Upper lobe of left lung (tissue), 4 donors: ENCODE data around the gene RGPD4.

Experiments used
- EP300 ChIP-seq, 4 donors: sonication (generic); formaldehyde crosslinking; IDR thresholded peaks; one replicate each; pipeline ENCODE4 v1.5.1; 2017; ENCODE audit warnings: antibody characterized with exemption in 4 of 4, control low read depth in 2 of 4
- POLR2AphosphoS5 ChIP-seq, 2 donors: sonication (generic); formaldehyde crosslinking; IDR thresholded peaks; one replicate each; pipeline ENCODE4 v1.5.1; 2017; ENCODE audit warnings: antibody characterized with exemption in 2 of 2
- TF ChIP-seq, protein P1 (sequence below), 6 experiments: fragments of 450-650 bp in 4 of 6; fragments of 200-600 bp in 2 of 6; sonication (generic) in 2 of 6; IDR thresholded peaks; one replicate each; pipeline ENCODE4 v1.5.1; 2016 to 2019; ENCODE audit warnings: antibody characterized with exemption in 6 of 6

DNA sequence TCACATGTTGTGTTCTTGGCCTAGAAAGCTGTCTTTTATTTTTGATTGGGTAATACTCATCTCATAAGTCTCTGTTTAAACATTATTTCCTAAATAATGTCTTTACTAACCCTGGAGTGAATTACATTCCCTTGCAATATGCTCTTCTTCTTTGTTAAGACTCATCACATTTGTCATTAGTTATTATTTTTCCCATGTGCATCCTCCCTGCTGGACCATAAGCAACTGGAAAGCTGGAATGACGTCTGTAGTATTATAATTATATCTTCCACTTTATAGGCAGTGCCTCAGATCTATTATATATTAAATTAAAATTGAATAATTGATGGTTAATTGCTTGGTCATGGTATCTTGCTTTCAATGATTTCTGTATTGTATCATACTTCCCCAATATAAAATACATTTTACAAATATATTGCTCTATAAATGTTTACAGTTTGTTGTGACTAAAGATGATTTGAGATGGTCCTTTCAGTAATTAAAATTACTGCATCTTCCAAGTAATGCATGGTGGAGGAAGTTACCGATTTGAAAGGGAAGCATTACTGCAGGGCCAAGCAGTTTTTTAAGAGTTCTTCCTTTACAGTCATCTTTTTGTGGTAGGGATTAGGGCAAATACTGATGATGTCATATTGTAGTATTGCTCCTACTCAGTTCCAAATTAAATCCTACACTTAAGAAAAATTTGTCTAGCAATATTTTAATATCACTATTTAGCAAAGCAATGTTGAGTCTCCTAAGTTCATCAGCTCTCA lies 2.1 kb upstream of the RGPD4 start:
- TF ChIP-seq, protein P1, sequence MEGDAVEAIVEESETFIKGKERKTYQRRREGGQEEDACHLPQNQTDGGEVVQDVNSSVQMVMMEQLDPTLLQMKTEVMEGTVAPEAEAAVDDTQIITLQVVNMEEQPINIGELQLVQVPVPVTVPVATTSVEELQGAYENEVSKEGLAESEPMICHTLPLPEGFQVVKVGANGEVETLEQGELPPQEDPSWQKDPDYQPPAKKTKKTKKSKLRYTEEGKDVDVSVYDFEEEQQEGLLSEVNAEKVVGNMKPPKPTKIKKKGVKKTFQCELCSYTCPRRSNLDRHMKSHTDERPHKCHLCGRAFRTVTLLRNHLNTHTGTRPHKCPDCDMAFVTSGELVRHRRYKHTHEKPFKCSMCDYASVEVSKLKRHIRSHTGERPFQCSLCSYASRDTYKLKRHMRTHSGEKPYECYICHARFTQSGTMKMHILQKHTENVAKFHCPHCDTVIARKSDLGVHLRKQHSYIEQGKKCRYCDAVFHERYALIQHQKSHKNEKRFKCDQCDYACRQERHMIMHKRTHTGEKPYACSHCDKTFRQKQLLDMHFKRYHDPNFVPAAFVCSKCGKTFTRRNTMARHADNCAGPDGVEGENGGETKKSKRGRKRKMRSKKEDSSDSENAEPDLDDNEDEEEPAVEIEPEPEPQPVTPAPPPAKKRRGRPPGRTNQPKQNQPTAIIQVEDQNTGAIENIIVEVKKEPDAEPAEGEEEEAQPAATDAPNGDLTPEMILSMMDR (IDR thresholded peaks at IDR 0.05) = no peak
- TF ChIP-seq POLR2AphosphoS5 (IDR thresholded peaks at IDR 0.05) (no peak), EP300 (IDR thresholded peaks at IDR 0.05) (no peak)
